CD14-positive monocyte (primary cell): ENCODE results near the gene PDZRN3. TPM values are rescaled to one million over a fixed set of nuclear protein-coding genes. Genes with fewer than 3 reads are reported as not detected.

Experiments used
- DNase-seq, 3 donors: peaks; one replicate each; pipeline ENCODE4 v3.0.0-alpha.2; 2011 to 2022
- H2AFZ ChIP-seq: 2 replicates; pipeline ENCODE4 v1.6.0; 2012; ENCODE audit warnings: mild to moderate bottlenecking, low read depth, low read length, inconsistent platforms; ENCODE audit not compliant: insufficient read depth, poor library complexity, severe bottlenecking
- H3K27ac ChIP-seq, 2 donors: 1 replicate in 1 of 2; 2 replicates in 1 of 2; pipeline ENCODE4 v1.5.1; 2012 to 2013; ENCODE audit warnings: low read length in 2 of 2, control low read depth in 1 of 2, inconsistent platforms in 1 of 2, low read depth in 1 of 2, mild to moderate bottlenecking in 1 of 2
- H3K27me3 ChIP-seq, 2 donors: one replicate each; pipeline versions ENCODE4 v1.6.0 to v1.6.1; 2011 to 2013; ENCODE audit warnings: low read length in 2 of 2; ENCODE audit not compliant: control insufficient read depth in 2 of 2, insufficient read depth in 2 of 2
- H3K36me3 ChIP-seq, 2 donors: replicated peaks in 1 of 2; 1 replicate in 1 of 2; 2 replicates in 1 of 2; pipeline versions ENCODE4 v1.5.1 to v1.6.1; 2012 to 2013; ENCODE audit warnings: low read length in 2 of 2, control low read depth in 1 of 2, inconsistent platforms in 1 of 2, mild to moderate bottlenecking in 1 of 2; ENCODE audit not compliant: insufficient read depth in 2 of 2, control insufficient read depth in 1 of 2
- H3K4me1 ChIP-seq, 2 donors: 1 replicate in 1 of 2; 2 replicates in 1 of 2; pipeline versions ENCODE4 v1.5.1 to v1.6.1; 2012 to 2013; ENCODE audit warnings: low read length in 2 of 2, control low read depth in 1 of 2, inconsistent platforms in 1 of 2, mild to moderate bottlenecking in 1 of 2, moderate library complexity in 1 of 2; ENCODE audit not compliant: insufficient read depth in 2 of 2, control insufficient read depth in 1 of 2
- H3K4me2 ChIP-seq: replicated peaks from 2 replicates; pipeline ENCODE3; 2012; ENCODE audit warnings: low read length, moderate library complexity, mild to moderate bottlenecking; ENCODE audit not compliant: poor library complexity, severe bottlenecking; ENCODE audit errors: extremely low read depth
- H3K4me3 ChIP-seq, 3 experiments: fragments of 200-600 bp in 1 of 3; sonication (generic) in 1 of 3; replicated peaks in 1 of 3; 1 replicate in 2 of 3; 2 replicates in 1 of 3; pipeline ENCODE4 v1.5.1; 2011 to 2013; ENCODE audit warnings: low read length in 3 of 3, mild to moderate bottlenecking in 3 of 3, control low read depth in 2 of 3, low read depth in 2 of 3, inconsistent platforms in 1 of 3, moderate library complexity in 1 of 3
- H3K79me2 ChIP-seq: 2 replicates; pipeline ENCODE4 v1.6.0; 2012; ENCODE audit warnings: mild to moderate bottlenecking, control low read depth, inconsistent platforms, low read length, moderate library complexity; ENCODE audit not compliant: insufficient read depth
- H3K9ac ChIP-seq: 2 replicates; pipeline ENCODE4 v1.6.0; 2017; ENCODE audit warnings: low read length, mild to moderate bottlenecking; ENCODE audit not compliant: insufficient read depth, poor library complexity, severe bottlenecking
- H3K9me3 ChIP-seq, 2 donors: replicated peaks in 1 of 2; 1 replicate in 1 of 2; 2 replicates in 1 of 2; pipeline versions ENCODE4 v1.5.1 to v1.6.1; 2012 to 2013; ENCODE audit warnings: low read length in 2 of 2, control low read depth in 1 of 2; ENCODE audit not compliant: control insufficient read depth in 1 of 2, insufficient read depth in 1 of 2
- H4K20me1 ChIP-seq: 2 replicates; pipeline ENCODE4 v1.6.0; 2012; ENCODE audit warnings: mild to moderate bottlenecking, low read length, control low read depth, moderate library complexity; ENCODE audit not compliant: insufficient read depth
- H3K27ac Mint-ChIP-seq, 7 donors: one replicate each; pipeline ENCODE4 v1.8.0; 2020; ENCODE audit warnings: mild to moderate bottlenecking in 7 of 7, mixed read lengths in 7 of 7, moderate library complexity in 6 of 7, inconsistent platforms in 2 of 7
- H3K27me3 Mint-ChIP-seq, 3 donors: one replicate each; pipeline ENCODE4 v1.8.0; 2021 to 2022; ENCODE audit warnings: low read depth in 3 of 3, mild to moderate bottlenecking in 3 of 3, mixed read lengths in 3 of 3, moderate library complexity in 3 of 3, inconsistent platforms in 1 of 3
- H3K36me3 Mint-ChIP-seq, 2 donors: one replicate each; pipeline ENCODE4 v1.8.0; 2020; ENCODE audit warnings: mixed read lengths in 2 of 2, inconsistent platforms in 1 of 2, mild to moderate bottlenecking in 1 of 2
- H3K4me1 Mint-ChIP-seq: one replicate; pipeline ENCODE4 v1.8.0; 2020; ENCODE audit warnings: mild to moderate bottlenecking, mixed read lengths
- H3K4me3 Mint-ChIP-seq, 2 donors: one replicate each; pipeline ENCODE4 v1.8.0; 2020; ENCODE audit warnings: mild to moderate bottlenecking in 2 of 2, mixed read lengths in 2 of 2, moderate library complexity in 1 of 2
- H3K9me3 Mint-ChIP-seq, 7 donors: one replicate each; pipeline ENCODE4 v1.8.0; 2020 to 2022; ENCODE audit warnings: mixed read lengths in 7 of 7, mild to moderate bottlenecking in 6 of 7, moderate library complexity in 6 of 7, inconsistent platforms in 2 of 7
- CTCF ChIP-seq: fragments of 200-600 bp; IDR thresholded peaks from one replicate; pipeline ENCODE4 v1.8.0; 2022; ENCODE audit warnings: antibody characterized with exemption, mild to moderate bottlenecking
- WGBS: methylation state at CpG from one replicate; pipeline ENCODE4 v1.1.5; 2013; ENCODE audit warnings: missing lambda C conversion rate; ENCODE audit not compliant: insufficient coverage; 5-methylcytosine and 5-hydroxymethylcytosine counted together
- intact Hi-C, 2 donors: fragments of 100-400 bp; cut with micrococcal nuclease; formaldehyde crosslinking; loops; one replicate each; pipeline versions ENCODE4 v1.15.0 to v1.15.1; 2023
- polyA plus RNA-seq, 3 donors: library from polyadenylated mRNA; depleted of rRNA in 1 of 3; unstranded in 2 of 3; stranded (reverse) in 1 of 3; fragments of 300-500 nt in 2 of 3; fragments of >200 nt in 1 of 3; fragmentation: Illumina TruSeq in 2 of 3; gene quantifications; 1 replicate in 2 of 3; 2 replicates in 1 of 3; pipeline ENCODE4 v1.2.3, GENCODE V29; 2012 to 2021

PDZRN3 gene
- polyA plus RNA-seq, 3 donors, result not detected

- Mint-ChIP-seq H3K36me3 (no peaks in the 10 kb centered on the region), H3K27ac (no peak overlapping the region), H3K4me3 (no peak overlapping the region), H3K4me1 (no peaks in the 10 kb centered on the region), H3K27me3 (no peaks in the 10 kb centered on the region), H3K9me3 (peaks cover 0 to 1% (median 0%) of the 10 kb centered on the region in 7 donors)
- H3K4me2 ChIP-seq, result no peak overlapping the region
- intact Hi-C loops, result no loop called here
- no peak overlapping the region for H2AFZ ChIP-seq
- no peaks in the 10 kb centered on the region for H3K27me3 ChIP-seq
- H4K20me1 ChIP-seq, result no peaks in the 10 kb centered on the region
- no peak overlapping the region for H3K9ac ChIP-seq
- WGBS, result 87% methylated on average over 4 of the region's 5 CpGs
- H3K36me3 ChIP-seq, result no peaks in the 10 kb centered on the region
- no peak for TF ChIP-seq CTCF
- DNase-seq, result no peak
- H3K4me3 ChIP-seq, result no peak overlapping the region
- H3K4me1 ChIP-seq, result no peaks in the 10 kb centered on the region
- no peaks in the 10 kb centered on the region for H3K9me3 ChIP-seq
- H3K27ac ChIP-seq, result no peak overlapping the region
- H3K79me2 ChIP-seq, result no peaks in the 10 kb centered on the region
Measured at GRCh38 chr3:73600293-73600938, 24.3 kb downstream of the PDZRN3 start.

- H3K4me3 ChIP-seq, result no peak overlapping the region
- H3K4me1 ChIP-seq, result no peaks in the 10 kb centered on the region
- H3K9ac ChIP-seq, result no peak overlapping the region
- Mint-ChIP-seq H3K27ac (no peak overlapping the region), H3K27me3 (no peaks in the 10 kb centered on the region), H3K4me3 (no peak overlapping the region), H3K4me1 (no peaks in the 10 kb centered on the region), H3K36me3 (no peaks in the 10 kb centered on the region), H3K9me3 (peaks cover 0 to 1% (median 0%) of the 10 kb centered on the region in 7 donors)
- no peaks in the 10 kb centered on the region for H3K27me3 ChIP-seq
- H3K9me3 ChIP-seq, result no peaks in the 10 kb centered on the region
- H4K20me1 ChIP-seq, result no peaks in the 10 kb centered on the region
- H2AFZ ChIP-seq, result no peak overlapping the region
- no peak overlapping the region for H3K27ac ChIP-seq
- DNase-seq, result no peak
- intact Hi-C loops, result no loop called here
- H3K79me2 ChIP-seq, result no peaks in the 10 kb centered on the region
- TF ChIP-seq CTCF, result no peak
- WGBS, result 94% methylated on average over 2 of the region's 3 CpGs
- no peak overlapping the region for H3K4me2 ChIP-seq
- H3K36me3 ChIP-seq, result no peaks in the 10 kb centered on the region
Measured at GRCh38 chr3:73599605-73600004, 25.1 kb downstream of the PDZRN3 start.
